Testis (tissue), 3 donors: ENCODE data around the gene MCC. TPM values are rescaled to one million over a fixed set of nuclear protein-coding genes. Genes with fewer than 3 reads are reported as not detected.

Experiments
- DNase-seq: peaks from one replicate; pipeline ENCODE4 v3.0.0-alpha.2; 2019
- H3K27ac ChIP-seq, 2 donors: fragments of 200-600 bp; sonication (generic); one replicate each; pipeline ENCODE4 v1.5.1; 2019
- H3K27me3 ChIP-seq: fragments of 200-600 bp; sonication (generic); one replicate; pipeline ENCODE4 v1.5.1; 2019
- H3K36me3 ChIP-seq: fragments of 200-600 bp; sonication (generic); one replicate; pipeline ENCODE4 v1.5.1; 2017; ENCODE audit warnings: low read depth; ENCODE audit errors: missing control alignments
- H3K4me1 ChIP-seq: fragments of 200-600 bp; sonication (generic); one replicate; pipeline ENCODE4 v1.5.1; 2019
- H3K4me3 ChIP-seq, 2 donors: fragments of 200-600 bp; sonication (generic); one replicate each; pipeline ENCODE4 v1.5.1; 2017 to 2019
- H3K9me3 ChIP-seq: fragments of 200-600 bp; sonication (generic); one replicate; pipeline ENCODE4 v1.5.1; 2017
- POLR2A ChIP-seq: fragments of 450-650 bp; IDR thresholded peaks from one replicate; pipeline ENCODE4 v1.6.1; 2017; ENCODE audit warnings: antibody characterized with exemption, mild to moderate bottlenecking, moderate library complexity
- WGBS, 2 donors: methylation state at CpG; one replicate each; pipeline ENCODE4 v1.1.5; 2018; 5-methylcytosine and 5-hydroxymethylcytosine counted together
- intact Hi-C: fragments of 100-400 bp; cut with DNase I; formaldehyde crosslinking; loops from one replicate; pipeline ENCODE4 v1.15.1; 2023; ENCODE audit warnings: low total_unique reads
- polyA plus RNA-seq: library from polyadenylated mRNA; stranded (reverse); fragments of 350-450 nt; fragmentation: Illumina TruSeq; extraction: RNeasy Lipid Tissue Mini Kit (QIAGEN cat#74804); gene quantifications from one replicate; pipeline ENCODE4 v1.2.3, GENCODE V29; 2014; ENCODE audit warnings: low read depth, low replicate concordance; ENCODE audit not compliant: insufficient read depth
- total RNA-seq, 2 donors: library from RNA; depleted of rRNA; stranded (reverse); fragments of >200 nt; gene quantifications; one replicate each; pipeline ENCODE4 v1.2.3, GENCODE V29; 2016
- TF ChIP-seq, protein P1 (sequence below), 3 experiments: fragments of 450-650 bp in 2 of 3; fragments of 200-600 bp in 1 of 3; sonication (generic) in 1 of 3; IDR thresholded peaks; one replicate each; pipeline ENCODE4 v1.5.1; 2016 to 2019; ENCODE audit warnings: antibody characterized with exemption in 3 of 3, mild to moderate bottlenecking in 2 of 3, moderate library complexity in 1 of 3

The MCC gene
- total and polyA plus RNA-seq, 3 donors from 2014 or later, result 7.1 to 23.7 (median 21.4) TPM

GRCh38 chr5:113379936-113380806 lies 108.1 kb downstream of the MCC start:
- intact Hi-C loops, result no loop called here

DNA sequence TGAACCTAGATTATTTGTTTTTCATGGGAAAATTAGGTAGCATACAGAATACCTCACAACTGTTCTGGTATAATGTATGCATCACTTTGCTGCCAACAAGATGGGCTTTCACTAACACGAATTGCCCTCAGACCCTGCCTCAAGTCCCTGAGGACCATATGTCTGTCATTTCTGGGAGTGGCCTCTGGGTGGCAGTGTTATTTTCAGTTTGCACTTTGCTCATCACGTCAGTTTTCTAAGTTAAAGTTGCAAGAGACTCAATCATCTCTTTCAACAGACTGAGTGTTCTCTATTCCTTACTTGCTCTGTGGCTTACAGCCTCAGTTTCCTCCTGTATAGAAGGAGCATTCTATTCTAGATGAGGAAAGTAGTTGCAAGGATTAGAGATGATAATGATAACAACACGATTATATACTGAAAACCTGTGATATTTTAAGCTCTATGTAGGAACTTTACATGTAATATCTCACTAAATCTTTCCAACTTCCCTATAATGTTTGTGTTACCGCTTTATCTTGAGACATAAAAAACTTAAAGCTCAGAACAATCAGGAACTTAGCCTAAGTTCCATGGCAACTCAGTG lies 109.2 kb downstream of the MCC start:
- no peaks in the 10 kb centered on the region for H3K4me1 ChIP-seq
- no peaks in the 10 kb centered on the region for H3K36me3 ChIP-seq
- H3K27ac ChIP-seq, result no peak overlapping the region
- DNase-seq, result peak; percentile 61
- H3K27me3 ChIP-seq, result no peaks in the 10 kb centered on the region
- intact Hi-C loops, result no loop called here
- H3K9me3 ChIP-seq, result no peaks in the 10 kb centered on the region
- H3K4me3 ChIP-seq, result no peak overlapping the region
- 34 to 37% methylated on average over 4 of the region's 4 CpGs for WGBS, 2 donors
- TF ChIP-seq, protein P1, sequence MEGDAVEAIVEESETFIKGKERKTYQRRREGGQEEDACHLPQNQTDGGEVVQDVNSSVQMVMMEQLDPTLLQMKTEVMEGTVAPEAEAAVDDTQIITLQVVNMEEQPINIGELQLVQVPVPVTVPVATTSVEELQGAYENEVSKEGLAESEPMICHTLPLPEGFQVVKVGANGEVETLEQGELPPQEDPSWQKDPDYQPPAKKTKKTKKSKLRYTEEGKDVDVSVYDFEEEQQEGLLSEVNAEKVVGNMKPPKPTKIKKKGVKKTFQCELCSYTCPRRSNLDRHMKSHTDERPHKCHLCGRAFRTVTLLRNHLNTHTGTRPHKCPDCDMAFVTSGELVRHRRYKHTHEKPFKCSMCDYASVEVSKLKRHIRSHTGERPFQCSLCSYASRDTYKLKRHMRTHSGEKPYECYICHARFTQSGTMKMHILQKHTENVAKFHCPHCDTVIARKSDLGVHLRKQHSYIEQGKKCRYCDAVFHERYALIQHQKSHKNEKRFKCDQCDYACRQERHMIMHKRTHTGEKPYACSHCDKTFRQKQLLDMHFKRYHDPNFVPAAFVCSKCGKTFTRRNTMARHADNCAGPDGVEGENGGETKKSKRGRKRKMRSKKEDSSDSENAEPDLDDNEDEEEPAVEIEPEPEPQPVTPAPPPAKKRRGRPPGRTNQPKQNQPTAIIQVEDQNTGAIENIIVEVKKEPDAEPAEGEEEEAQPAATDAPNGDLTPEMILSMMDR (IDR thresholded peaks at IDR 0.05), result peak; percentile 14 to 66 (median 46)
- no peak for TF ChIP-seq POLR2A

More at GRCh38 chr5:113379936-113380806, 108.1 kb downstream of the MCC start:
- H3K27ac ChIP-seq, result no peak overlapping the region
- H3K4me3 ChIP-seq, result no peak overlapping the region
- WGBS, 2 donors, result 62 to 70% methylated on average over 7 of the region's 7 CpGs
- no peaks in the 10 kb centered on the region for H3K36me3 ChIP-seq
- H3K9me3 ChIP-seq, result no peaks in the 10 kb centered on the region
- no peaks in the 10 kb centered on the region for H3K4me1 ChIP-seq
- H3K27me3 ChIP-seq, result no peaks in the 10 kb centered on the region
- TF ChIP-seq, protein P1 (IDR thresholded peaks at IDR 0.05), result no peak
- no peak for TF ChIP-seq POLR2A
- no peak for DNase-seq

GRCh38 chr5:113378514-113378913 lies 109.7 kb downstream of the MCC start:
- 41 to 60% methylated on average over 2 of the region's 2 CpGs for WGBS, 2 donors
- intact Hi-C loops, result no loop called here

GRCh38 chr5:113378081-113378480 lies 110.2 kb downstream of the MCC start:
- Histone ChIP-seq H3K36me3 (no peaks in the 10 kb centered on the region), H3K27me3 (no peaks in the 10 kb centered on the region), H3K27ac (no peak overlapping the region), H3K4me3 (no peak overlapping the region), H3K4me1 (no peaks in the 10 kb centered on the region), H3K9me3 (no peaks in the 10 kb centered on the region)
- no peak for DNase-seq
- TF ChIP-seq, protein P1 (IDR thresholded peaks at IDR 0.05), result no peak
- no peak for TF ChIP-seq POLR2A
- intact Hi-C loops, result no loop called here

More at GRCh38 chr5:113378514-113378913, 109.7 kb downstream of the MCC start:
- Histone ChIP-seq H3K4me3 (no peak overlapping the region), H3K27ac (no peak overlapping the region), H3K4me1 (no peaks in the 10 kb centered on the region), H3K9me3 (no peaks in the 10 kb centered on the region), H3K27me3 (no peaks in the 10 kb centered on the region), H3K36me3 (no peaks in the 10 kb centered on the region)
- TF ChIP-seq, protein P1 (IDR thresholded peaks at IDR 0.05), result no peak
- no peak for DNase-seq
